ENCODE measurements around the gene GLIS2. TPM values are rescaled to one million over a fixed set of nuclear protein-coding genes. Genes with fewer than 3 reads are reported as not detected.

GLIS2 gene
- total RNA-seq, 1 donor from 2014 or later: 0.53 TPM

DNA sequence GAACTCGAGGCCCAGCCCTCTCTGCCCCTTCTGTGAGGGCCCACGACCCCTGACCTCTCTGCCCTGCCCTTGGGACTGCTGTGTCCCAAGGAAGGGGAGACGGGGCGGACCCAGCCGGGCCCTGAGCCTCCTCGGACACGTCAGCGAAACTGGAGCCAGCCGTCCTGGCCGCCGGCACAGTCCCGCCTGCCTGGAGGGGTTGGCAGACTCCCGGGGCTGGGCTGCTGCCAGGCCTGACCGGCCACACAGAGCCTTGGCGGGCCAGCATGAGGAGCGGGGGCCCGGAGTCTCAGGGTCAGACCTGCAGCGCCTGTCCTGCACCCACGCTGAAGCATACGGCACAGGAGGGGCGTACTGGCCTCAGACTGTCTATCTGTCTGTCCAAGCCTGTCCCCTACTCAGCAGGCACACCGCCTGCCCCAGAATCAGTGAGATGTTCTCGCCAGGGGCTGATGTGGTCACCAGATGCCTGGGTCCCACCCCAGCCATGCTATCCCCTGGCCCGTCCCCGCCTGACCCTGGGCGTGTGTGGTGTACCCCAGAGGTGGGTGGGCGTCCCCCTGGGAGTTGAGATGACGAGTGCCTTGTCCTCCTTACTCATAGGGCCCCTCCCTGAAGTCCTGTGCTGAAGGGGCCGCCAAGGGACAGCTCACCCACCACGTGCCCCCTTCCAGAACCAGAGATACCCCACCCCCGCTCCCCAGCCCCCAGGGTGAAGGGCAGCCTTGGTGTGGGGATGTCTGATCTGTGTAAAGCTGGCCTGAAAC is 60.4 kb downstream of the GLIS2 start:
- Histone ChIP-seq H3K36me3 (ENCODE audit: control insufficient read depth, insufficient read depth, low read length) (no peaks in the 10 kb centered on the region), H3K27me3 (ENCODE audit: control insufficient read depth, insufficient read depth, low read length) (no peaks in the 10 kb centered on the region), H3K4me3 (ENCODE audit: low read depth, low read length) (no peak overlapping the region)
- no peak for FAIRE-seq
- no peak for DNase-seq (ENCODE audit: low read depth)
- TF ChIP-seq, protein P1, sequence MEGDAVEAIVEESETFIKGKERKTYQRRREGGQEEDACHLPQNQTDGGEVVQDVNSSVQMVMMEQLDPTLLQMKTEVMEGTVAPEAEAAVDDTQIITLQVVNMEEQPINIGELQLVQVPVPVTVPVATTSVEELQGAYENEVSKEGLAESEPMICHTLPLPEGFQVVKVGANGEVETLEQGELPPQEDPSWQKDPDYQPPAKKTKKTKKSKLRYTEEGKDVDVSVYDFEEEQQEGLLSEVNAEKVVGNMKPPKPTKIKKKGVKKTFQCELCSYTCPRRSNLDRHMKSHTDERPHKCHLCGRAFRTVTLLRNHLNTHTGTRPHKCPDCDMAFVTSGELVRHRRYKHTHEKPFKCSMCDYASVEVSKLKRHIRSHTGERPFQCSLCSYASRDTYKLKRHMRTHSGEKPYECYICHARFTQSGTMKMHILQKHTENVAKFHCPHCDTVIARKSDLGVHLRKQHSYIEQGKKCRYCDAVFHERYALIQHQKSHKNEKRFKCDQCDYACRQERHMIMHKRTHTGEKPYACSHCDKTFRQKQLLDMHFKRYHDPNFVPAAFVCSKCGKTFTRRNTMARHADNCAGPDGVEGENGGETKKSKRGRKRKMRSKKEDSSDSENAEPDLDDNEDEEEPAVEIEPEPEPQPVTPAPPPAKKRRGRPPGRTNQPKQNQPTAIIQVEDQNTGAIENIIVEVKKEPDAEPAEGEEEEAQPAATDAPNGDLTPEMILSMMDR (IDR thresholded peaks at IDR 0.05; ENCODE audit: insufficient read depth, low read length, severe bottlenecking): no peak

DNA sequence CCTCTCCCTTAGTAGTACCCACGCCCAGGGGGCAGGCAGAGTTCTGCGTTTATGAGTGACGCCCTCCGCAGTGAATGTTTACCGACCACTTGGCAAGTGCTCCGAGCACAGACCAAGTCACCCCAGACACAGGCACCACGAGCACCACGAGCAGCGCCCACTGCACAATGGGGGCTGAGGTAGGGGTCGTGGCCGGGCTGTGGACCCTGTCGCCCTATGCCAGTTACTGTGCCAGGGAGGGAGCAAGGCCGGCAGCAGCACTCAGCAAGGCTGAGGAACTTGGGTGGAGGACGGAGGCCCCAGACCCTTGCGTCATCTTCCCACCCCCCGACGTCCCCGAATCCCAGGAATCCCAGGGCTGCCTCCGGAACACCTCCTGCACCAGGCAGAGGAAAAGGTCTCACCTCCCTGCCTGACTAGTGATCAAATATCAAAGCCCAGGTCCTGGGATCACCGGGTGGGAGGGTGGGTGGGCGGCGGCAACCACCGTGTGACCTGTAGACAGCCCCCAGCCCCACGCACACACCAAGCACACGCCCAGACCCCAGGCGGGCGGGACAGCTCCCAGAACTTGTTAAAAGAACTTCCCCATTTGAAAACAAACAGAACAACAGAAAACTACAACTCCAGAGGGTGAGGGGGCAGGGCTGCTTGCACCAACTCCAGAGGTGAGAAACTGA is 61.2 kb downstream of the GLIS2 start:
- FAIRE-seq (no peak), DNase-seq (ENCODE audit: low read depth) (no peak)
- Histone ChIP-seq H3K27me3 (ENCODE audit: control insufficient read depth, insufficient read depth, low read length) (no peaks in the 10 kb centered on the region), H3K36me3 (ENCODE audit: control insufficient read depth, insufficient read depth, low read length) (no peaks in the 10 kb centered on the region), H3K4me3 (ENCODE audit: low read depth, low read length) (no peak overlapping the region)
- TF ChIP-seq, protein P1 (IDR thresholded peaks at IDR 0.05; ENCODE audit: insufficient read depth, low read length, severe bottlenecking): no peak

DNA sequence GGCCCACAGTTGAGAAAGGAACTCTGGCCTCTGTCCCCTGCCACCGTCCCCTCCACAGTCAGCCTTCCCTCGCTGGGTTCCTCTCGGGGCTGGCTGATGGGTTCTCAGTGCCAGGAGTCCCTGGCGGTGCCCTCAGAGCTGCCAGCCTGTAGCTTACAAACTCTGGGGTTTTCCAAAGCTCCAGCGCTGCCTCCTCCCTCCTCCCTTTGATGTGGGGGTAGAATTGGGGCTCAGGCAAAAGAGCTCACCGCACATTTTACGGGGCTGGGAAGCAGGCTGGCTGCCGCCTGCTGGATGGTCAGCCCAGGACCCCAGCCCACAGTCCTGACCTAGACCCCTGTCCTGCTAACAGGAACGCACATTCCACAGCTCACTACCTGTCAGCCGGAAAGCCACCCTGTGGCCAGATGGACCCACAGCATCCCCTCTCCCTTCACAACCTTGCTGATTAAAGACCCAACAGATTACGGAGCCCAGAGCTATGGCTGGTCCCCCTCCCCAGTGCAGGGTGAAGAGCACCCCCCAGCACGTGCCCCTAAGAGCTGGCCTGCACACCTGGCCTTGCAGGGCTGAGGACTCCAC is 61.8 kb downstream of the GLIS2 start:
- no peak for DNase-seq (ENCODE audit: low read depth)
- H3K4me3 ChIP-seq (ENCODE audit: low read depth, low read length): no peak overlapping the region
- no peak for FAIRE-seq
- H3K27me3 ChIP-seq (ENCODE audit: control insufficient read depth, insufficient read depth, low read length): no peaks in the 10 kb centered on the region
- TF ChIP-seq, protein P1 (IDR thresholded peaks at IDR 0.05; ENCODE audit: insufficient read depth, low read length, severe bottlenecking): peak; percentile 31
- H3K36me3 ChIP-seq (ENCODE audit: control insufficient read depth, insufficient read depth, low read length): peaks cover 2% of the 10 kb centered on the region

DNA sequence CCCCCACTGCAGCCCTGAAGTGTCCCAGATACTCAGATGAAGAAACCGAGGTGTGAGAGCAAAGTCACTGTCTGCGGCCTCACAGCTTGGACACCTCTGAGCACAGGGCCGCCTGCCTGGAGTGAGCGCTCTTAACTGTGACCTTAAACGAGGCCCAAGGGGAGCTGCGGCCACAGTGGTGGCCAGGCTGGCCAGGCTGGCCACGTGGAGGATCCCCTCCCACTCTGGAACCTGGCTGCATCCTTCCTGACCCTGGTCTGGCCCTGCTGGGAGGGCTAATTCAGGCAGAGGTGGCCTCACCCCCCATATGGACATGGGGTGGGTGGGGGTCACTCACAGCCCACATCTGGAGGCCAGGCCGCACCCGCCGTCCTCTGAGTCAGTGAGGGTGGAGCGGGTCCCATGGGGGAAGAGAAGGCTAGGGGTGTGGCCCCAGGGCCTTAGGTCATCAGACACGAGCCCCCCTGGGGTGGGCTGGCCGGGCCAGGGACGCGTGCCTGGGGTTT is 62.3 kb downstream of the GLIS2 start:
- Histone ChIP-seq H3K36me3 (ENCODE audit: control insufficient read depth, insufficient read depth, low read length) (peaks cover 4% of the 10 kb centered on the region), H3K4me3 (ENCODE audit: low read depth, low read length) (no peak overlapping the region), H3K27me3 (ENCODE audit: control insufficient read depth, insufficient read depth, low read length) (no peaks in the 10 kb centered on the region)
- FAIRE-seq (no peak), DNase-seq (ENCODE audit: low read depth) (no peak)
- TF ChIP-seq, protein P1 (IDR thresholded peaks at IDR 0.05; ENCODE audit: insufficient read depth, low read length, severe bottlenecking): no peak

DNA sequence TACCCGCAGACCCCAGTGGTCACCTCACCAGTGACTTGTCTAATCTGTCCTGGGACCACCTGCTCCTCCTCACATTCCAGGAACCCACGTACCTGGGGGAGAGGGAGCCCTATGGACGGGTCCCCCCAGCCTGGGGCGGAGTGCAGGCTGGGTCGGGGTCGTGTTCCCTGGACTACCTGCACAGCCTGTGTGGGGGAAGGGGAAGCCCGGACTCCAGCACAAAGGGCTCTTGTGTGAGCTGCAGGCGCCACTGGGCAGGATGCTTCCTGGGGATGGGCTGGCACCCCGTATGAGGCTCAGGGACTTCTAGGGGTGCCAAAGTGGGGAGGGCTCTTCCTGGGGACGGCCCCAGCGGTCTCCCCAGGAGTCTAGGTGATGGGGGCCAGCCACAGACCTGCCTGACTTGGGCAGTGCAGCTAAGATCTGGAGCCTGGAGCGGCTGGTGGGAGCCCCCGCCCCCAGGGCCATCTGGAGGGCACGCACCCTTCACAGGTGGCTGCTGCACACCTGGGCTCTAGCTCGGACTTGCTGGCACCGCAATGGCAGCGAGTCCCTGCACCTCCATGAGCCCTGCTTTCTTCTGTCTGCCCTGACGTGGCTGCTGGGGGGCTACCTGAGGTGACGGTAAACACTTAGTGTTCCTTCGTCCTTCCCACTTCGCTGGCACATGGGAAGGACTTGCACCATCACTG is 63.3 kb downstream of the GLIS2 start:
- Histone ChIP-seq H3K36me3 (ENCODE audit: control insufficient read depth, insufficient read depth, low read length) (peaks cover 4% of the 10 kb centered on the region), H3K4me3 (ENCODE audit: low read depth, low read length) (no peak overlapping the region), H3K27me3 (ENCODE audit: control insufficient read depth, insufficient read depth, low read length) (no peaks in the 10 kb centered on the region)
- TF ChIP-seq, protein P1 (IDR thresholded peaks at IDR 0.05; ENCODE audit: insufficient read depth, low read length, severe bottlenecking): no peak
- DNase-seq (ENCODE audit: low read depth): no peak
- FAIRE-seq: no peak
